Panc1 (cell line): ENCODE data around the gene EVI5. TPM values are rescaled to one million over a fixed set of nuclear protein-coding genes. Genes with fewer than 3 reads are reported as not detected.

Source experiments
- ATAC-seq: fragments of 200-7000 bp; cut with Tn5 transposase; 2 replicates; pipeline ENCODE4 v1.9.1; 2020; ENCODE audit warnings: mild to moderate bottlenecking, moderate library complexity
- BruUV-seq: library from RNA; stranded (reverse); fragments of 400-500 nt; replicated peaks from 2 replicates; lab custom pipeline; 2021; lab: Mats Ljungman, UMichigan
- CTCF ChIA-PET: fragments of 300-600 bp; sonication (Branson Sonifier 250); formaldehyde crosslinking; loops from one replicate; lab custom pipeline; 2022; ENCODE audit warnings: antibody characterized with exemption; lab: Charles Lee
- POLR2A ChIA-PET: fragments of 300-600 bp; sonication (Branson Sonifier 250); formaldehyde crosslinking; loops from one replicate; lab custom pipeline; 2022; ENCODE audit warnings: antibody characterized with exemption; lab: Charles Lee
- DNase-seq: peaks from one replicate; pipeline ENCODE4 v3.0.0-alpha.2; 2010; ENCODE audit warnings: low read depth, low spot score
- H3K27ac ChIP-seq: 2 replicates; pipeline ENCODE4 v1.5.1; 2011; ENCODE audit warnings: mild to moderate bottlenecking, low read length, inconsistent platforms
- H3K27me3 ChIP-seq: fragments of 200-500 bp; sonication (Bioruptor generic); 2 replicates; pipeline ENCODE4 v1.6.0; 2014; ENCODE audit warnings: low read length, inconsistent platforms; ENCODE audit not compliant: control insufficient read depth, insufficient read depth
- H3K36me3 ChIP-seq: fragments of 200-500 bp; sonication (Bioruptor generic); 2 replicates; pipeline ENCODE4 v1.5.1; 2014; ENCODE audit warnings: inconsistent platforms, mild to moderate bottlenecking, low read length, moderate library complexity; ENCODE audit not compliant: control insufficient read depth, insufficient read depth
- H3K4me1 ChIP-seq: 2 replicates; pipeline ENCODE4 v1.5.1; 2011; ENCODE audit warnings: inconsistent platforms, mild to moderate bottlenecking, low read length, moderate library complexity; ENCODE audit not compliant: control insufficient read depth, insufficient read depth
- H3K4me3 ChIP-seq, 2 experiments: 2 replicates each; pipeline ENCODE4 v1.5.1; 2011 to 2012; ENCODE audit warnings: low read depth in 2 of 2, low read length in 2 of 2, mild to moderate bottlenecking in 2 of 2, inconsistent platforms in 1 of 2, moderate library complexity in 1 of 2
- H3K9me3 ChIP-seq: fragments of 200-500 bp; sonication (Bioruptor generic); 2 replicates; pipeline ENCODE4 v1.5.1; 2014; ENCODE audit warnings: low read depth, mild to moderate bottlenecking, inconsistent platforms, low read length, moderate library complexity; ENCODE audit not compliant: control insufficient read depth, insufficient read depth
- CTCF ChIP-seq: fragments of 450-650 bp; IDR thresholded peaks from 2 replicates; pipeline ENCODE4 v1.5.1; 2017; ENCODE audit warnings: mild to moderate bottlenecking
- POLR2AphosphoS5 ChIP-seq: IDR thresholded peaks from 2 replicates; pipeline ENCODE4 v1.6.1; 2012; ENCODE audit warnings: mild to moderate bottlenecking, low read depth, low read length, moderate library complexity
- REST ChIP-seq, 2 experiments: IDR thresholded peaks; 2 replicates each; pipeline ENCODE4 v1.6.1; 2011 to 2012; ENCODE audit warnings: low read depth in 2 of 2, control low read depth in 1 of 2, low read length in 1 of 2, mild to moderate bottlenecking in 1 of 2, moderate library complexity in 1 of 2; ENCODE audit not compliant: insufficient read depth in 1 of 2
- SIN3A ChIP-seq: IDR thresholded peaks from 2 replicates; pipeline ENCODE4 v1.6.1; 2012; ENCODE audit warnings: low read depth, mild to moderate bottlenecking, low read length, moderate library complexity, borderline replicate concordance; ENCODE audit not compliant: insufficient read depth
- TCF7L2 ChIP-seq: IDR thresholded peaks from 2 replicates; pipeline ENCODE4 v1.6.1; 2011; ENCODE audit warnings: mild to moderate bottlenecking, low read depth, low read length, inconsistent platforms
- in situ Hi-C: cut with HindIII; loops from 2 replicates; pipeline ENCODE4 v1.10.0; 2016; ENCODE audit warnings: low sequenced_read_pairs, low pct_unique_long_range_greater_than_20kb
- intact Hi-C: fragments of 100-400 bp; cut with micrococcal nuclease; formaldehyde crosslinking; loops from one replicate; pipeline ENCODE4 v1.10.0; 2022; ENCODE audit not compliant: unreplicated experiment
- total RNA-seq: library from RNA; stranded (reverse); gene quantifications from one replicate; pipeline ENCODE4 v1.2.1, GENCODE V29; 2021; ENCODE audit not compliant: unreplicated experiment

The EVI5 gene
- total RNA-seq, 1 experiment from 2014 or later: 21.2 TPM

GRCh38 chr1:92752719-92753118, 32.2 kb downstream of the EVI5 start:
- Histone ChIP-seq H3K36me3 (no peaks in the 10 kb centered on the region; the same call in 1 of the 2 replicates), H3K27ac (no peak overlapping the region), H3K9me3 (no peaks in the 10 kb centered on the region), H3K27me3 (no peaks in the 10 kb centered on the region), H3K4me1 (no peaks in the 10 kb centered on the region), H3K4me3 (no peak overlapping the region)
- DNase-seq (no peak), ATAC-seq (no peak)
- in situ Hi-C loops (no loop called here), intact Hi-C loops (no loop called here)
- BruUV-seq: no TSS peak
- ChIA-PET POLR2A (no interaction called here), CTCF (interaction anchor here (0.7 kb wide), 1 partner anchor 107 kb away, joined by 3 read pairs; no protein-coding TSS in a partner anchor)
- TF ChIP-seq POLR2AphosphoS5: no peak
- TF ChIP-seq REST (IDR thresholded peaks at IDR 0.05; ENCODE audit: insufficient read depth in 1 of 2, low read depth in 2 of 2, low read length in 1 of 2): no peak
- TF ChIP-seq CTCF: no peak
- TF ChIP-seq TCF7L2: no peak
- no peak for TF ChIP-seq SIN3A

- ATAC-seq: peak; percentile 74
- H3K9me3 ChIP-seq: no peaks in the 10 kb centered on the region
- DNase-seq: no peak
- no peaks in the 10 kb centered on the region for H3K4me1 ChIP-seq
- no peak overlapping the region for H3K27ac ChIP-seq
- ChIA-PET POLR2A (interaction anchor here (0.6 to 0.9 kb wide), 2 partner anchors 36 to 220 kb away, joined by 4 to 7 read pairs; partner anchors contain the start of gene EVI5), CTCF (interaction anchor here (0.5 to 0.7 kb wide), 7 partner anchors 28 to 713 kb away, joined by 3 to 10 read pairs (median 4); no protein-coding TSS in a partner anchor)
- intact Hi-C loops (no loop called here), in situ Hi-C loops (no loop called here)
- H3K36me3 ChIP-seq: no peaks in the 10 kb centered on the region
- no peaks in the 10 kb centered on the region for H3K27me3 ChIP-seq
- H3K4me3 ChIP-seq: no peak overlapping the region
- TF ChIP-seq CTCF (peak; percentile 81), SIN3A (no peak), REST (IDR thresholded peaks at IDR 0.05; ENCODE audit: insufficient read depth in 1 of 2, low read depth in 2 of 2, low read length in 1 of 2) (no peak)
- no TSS peak for BruUV-seq
Measured at GRCh38 chr1:92749024-92749634, 35.8 kb downstream of the EVI5 start.
